OCI-LY7 (cell line): ENCODE data around the gene TRIM3. TPM values are rescaled to one million over a fixed set of nuclear protein-coding genes. Genes with fewer than 3 reads are reported as not detected.
A peak's percentile ranks its signal among the peaks of the same experiment; 100 is the strongest.

Source experiments
- BruUV-seq: library from RNA; stranded (reverse); fragments of 400-500 nt; replicated peaks from 2 replicates; lab custom pipeline; 2021; lab: Mats Ljungman, UMichigan
- CTCF ChIA-PET: fragments of 300-600 bp; sonication (Branson Sonifier 250); formaldehyde crosslinking; loops from one replicate; lab custom pipeline; 2022; ENCODE audit warnings: antibody characterized with exemption; ENCODE audit not compliant: unreplicated experiment; lab: Charles Lee
- POLR2A ChIA-PET: fragments of 300-600 bp; sonication (Branson Sonifier 250); formaldehyde crosslinking; loops from one replicate; lab custom pipeline; 2022; ENCODE audit warnings: antibody characterized with exemption; lab: Charles Lee
- DNase-seq: peaks from one replicate; pipeline ENCODE4 v3.0.0-alpha.2; 2015; ENCODE audit warnings: low spot score
- H2AFZ ChIP-seq: fragments of 200-600 bp; sonication (generic), shearing (Covaris generic); 2 replicates; pipeline ENCODE4 v1.6.1; 2014; ENCODE audit warnings: mild to moderate bottlenecking, antibody characterized with exemption, low read length, moderate library complexity
- H3K27ac ChIP-seq: fragments of 200-600 bp; sonication (generic); 2 replicates; pipeline ENCODE4 v1.5.1; 2014; ENCODE audit warnings: mixed run types, low read depth, mild to moderate bottlenecking, moderate library complexity, low read length, inconsistent platforms; ENCODE audit not compliant: poor library complexity, severe bottlenecking
- H3K36me3 ChIP-seq: fragments of 200-600 bp; sonication (generic); 2 replicates; pipeline ENCODE4 v1.6.1; 2014; ENCODE audit warnings: mild to moderate bottlenecking, antibody characterized with exemption, low read length, moderate library complexity, mixed read lengths; ENCODE audit not compliant: insufficient read depth
- H3K4me1 ChIP-seq: fragments of 200-600 bp; sonication (generic); 2 replicates; pipeline ENCODE4 v1.5.1; 2014; ENCODE audit warnings: mild to moderate bottlenecking, low read length; ENCODE audit not compliant: insufficient read depth, poor library complexity, severe bottlenecking
- H3K4me2 ChIP-seq: fragments of 200-600 bp; sonication (generic); 2 replicates; pipeline ENCODE4 v1.6.1; 2014; ENCODE audit warnings: mild to moderate bottlenecking, low read length
- H3K4me3 ChIP-seq: fragments of 200-600 bp; sonication (generic); 2 replicates; pipeline ENCODE4 v1.5.1; 2014; ENCODE audit warnings: mild to moderate bottlenecking, low read depth, low read length; ENCODE audit not compliant: poor library complexity, severe bottlenecking
- H3K79me2 ChIP-seq: fragments of 200-600 bp; sonication (generic); 2 replicates; pipeline ENCODE4 v1.6.1; 2016; ENCODE audit warnings: low read depth, mild to moderate bottlenecking, low read length, moderate library complexity, mixed read lengths; ENCODE audit not compliant: insufficient read depth
- H3K9me2 ChIP-seq: fragments of 200-600 bp; sonication (generic); 2 replicates; pipeline ENCODE4 v1.6.1; 2016; ENCODE audit warnings: mild to moderate bottlenecking, low read length, mixed read lengths; ENCODE audit not compliant: insufficient read depth
- H3K9me3 ChIP-seq: fragments of 200-600 bp; sonication (generic); 2 replicates; pipeline ENCODE4 v1.6.1; 2014; ENCODE audit warnings: mild to moderate bottlenecking, mixed run types, low read length, mixed read lengths
- H4K20me1 ChIP-seq: fragments of 200-600 bp; sonication (generic); 2 replicates; pipeline ENCODE4 v1.6.1; 2014; ENCODE audit warnings: mild to moderate bottlenecking, antibody characterized with exemption, low read length, moderate library complexity, mixed read lengths; ENCODE audit not compliant: insufficient read depth
- EZH2phosphoT487 ChIP-seq: fragments of 200-600 bp; sonication (generic); IDR thresholded peaks from 2 replicates; pipeline ENCODE4 v1.6.1; 2018; ENCODE audit warnings: low read depth, borderline replicate concordance, mild to moderate bottlenecking, mixed run types, antibody characterized with exemption, low read length, moderate library complexity, mixed read lengths
- intact Hi-C: fragments of 100-400 bp; cut with micrococcal nuclease; formaldehyde crosslinking; loops from one replicate; pipeline ENCODE4 v1.10.0; 2022; ENCODE audit not compliant: unreplicated experiment
- total RNA-seq, 2 experiments: library from RNA; depleted of rRNA in 1 of 2; stranded (reverse); fragments of >200 nt in 1 of 2; shearing (Covaris generic) in 1 of 2; gene quantifications; 2 replicates each; pipeline ENCODE4 v1.2.3, GENCODE V29; 2014 to 2022
- TF ChIP-seq, protein P1 (sequence below): fragments of 200-600 bp; sonication (generic); conservative IDR thresholded peaks from 2 replicates; pipeline ENCODE4 v1.5.1; 2014; ENCODE audit warnings: mild to moderate bottlenecking, antibody characterized with exemption, low read length, moderate library complexity, mixed read lengths

Gene TRIM3
- total RNA-seq, 2 experiments from 2014 or later = 14.7 to 21.3 TPM

DNA sequence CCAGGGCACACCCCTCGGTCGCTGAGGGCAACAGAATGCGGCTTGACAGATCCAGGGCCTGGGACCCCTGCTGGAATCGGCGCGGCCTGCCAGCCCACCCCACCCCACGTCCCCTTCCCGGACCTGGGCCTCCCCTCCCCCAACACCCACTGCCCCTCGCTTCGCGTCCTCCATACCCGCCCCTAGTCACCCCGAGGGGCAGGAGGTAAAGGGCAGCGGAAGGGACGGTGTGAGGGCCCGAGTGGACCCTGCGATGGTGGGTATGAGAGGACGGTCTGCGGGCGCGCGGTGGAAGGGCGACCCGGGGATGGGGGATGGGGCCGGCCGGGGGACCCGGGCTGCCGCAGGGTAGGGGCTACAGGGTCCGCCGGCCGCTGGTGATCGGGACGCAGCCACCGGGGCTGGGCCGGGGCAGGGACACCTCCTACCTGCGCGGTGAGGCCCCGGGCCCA is 55.2 kb downstream of the TRIM3 start:
- no peaks in the 10 kb centered on the region for H3K9me2 ChIP-seq
- TF ChIP-seq EZH2phosphoT487 = no peak
- TF ChIP-seq, protein P1, sequence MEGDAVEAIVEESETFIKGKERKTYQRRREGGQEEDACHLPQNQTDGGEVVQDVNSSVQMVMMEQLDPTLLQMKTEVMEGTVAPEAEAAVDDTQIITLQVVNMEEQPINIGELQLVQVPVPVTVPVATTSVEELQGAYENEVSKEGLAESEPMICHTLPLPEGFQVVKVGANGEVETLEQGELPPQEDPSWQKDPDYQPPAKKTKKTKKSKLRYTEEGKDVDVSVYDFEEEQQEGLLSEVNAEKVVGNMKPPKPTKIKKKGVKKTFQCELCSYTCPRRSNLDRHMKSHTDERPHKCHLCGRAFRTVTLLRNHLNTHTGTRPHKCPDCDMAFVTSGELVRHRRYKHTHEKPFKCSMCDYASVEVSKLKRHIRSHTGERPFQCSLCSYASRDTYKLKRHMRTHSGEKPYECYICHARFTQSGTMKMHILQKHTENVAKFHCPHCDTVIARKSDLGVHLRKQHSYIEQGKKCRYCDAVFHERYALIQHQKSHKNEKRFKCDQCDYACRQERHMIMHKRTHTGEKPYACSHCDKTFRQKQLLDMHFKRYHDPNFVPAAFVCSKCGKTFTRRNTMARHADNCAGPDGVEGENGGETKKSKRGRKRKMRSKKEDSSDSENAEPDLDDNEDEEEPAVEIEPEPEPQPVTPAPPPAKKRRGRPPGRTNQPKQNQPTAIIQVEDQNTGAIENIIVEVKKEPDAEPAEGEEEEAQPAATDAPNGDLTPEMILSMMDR = no peak
- no peaks in the 10 kb centered on the region for H3K79me2 ChIP-seq
- H3K4me2 ChIP-seq = peak overlapping the region; percentile 74
- no TSS peak for BruUV-seq
- H3K27ac ChIP-seq = no peak overlapping the region
- DNase-seq = no peak
- H4K20me1 ChIP-seq = no peaks in the 10 kb centered on the region
- H3K4me1 ChIP-seq = peaks cover 36% of the 10 kb centered on the region
- no peaks in the 10 kb centered on the region for H3K9me3 ChIP-seq
- ChIA-PET POLR2A (interaction anchor here (1.0 to 3.5 kb wide), 10 partner anchors 9 to 63 kb away, joined by 3 to 21 read pairs (median 8); partner anchors contain the start of genes ARFIP2, SMPD1 and TIMM10B), CTCF (interaction anchor here (0.9 to 1.6 kb wide), 3 partner anchors 19 to 113 kb away, joined by 3 to 4 read pairs (median 4); no protein-coding TSS in a partner anchor)
- H3K4me3 ChIP-seq = peak overlapping the region; percentile 87
- intact Hi-C loops = loop anchor here (1.0 kb wide), 1 partner anchor 16 kb away; no protein-coding TSS in a partner anchor
- H2AFZ ChIP-seq = peak overlapping the region; percentile 84
- H3K36me3 ChIP-seq = no peaks in the 10 kb centered on the region

DNA sequence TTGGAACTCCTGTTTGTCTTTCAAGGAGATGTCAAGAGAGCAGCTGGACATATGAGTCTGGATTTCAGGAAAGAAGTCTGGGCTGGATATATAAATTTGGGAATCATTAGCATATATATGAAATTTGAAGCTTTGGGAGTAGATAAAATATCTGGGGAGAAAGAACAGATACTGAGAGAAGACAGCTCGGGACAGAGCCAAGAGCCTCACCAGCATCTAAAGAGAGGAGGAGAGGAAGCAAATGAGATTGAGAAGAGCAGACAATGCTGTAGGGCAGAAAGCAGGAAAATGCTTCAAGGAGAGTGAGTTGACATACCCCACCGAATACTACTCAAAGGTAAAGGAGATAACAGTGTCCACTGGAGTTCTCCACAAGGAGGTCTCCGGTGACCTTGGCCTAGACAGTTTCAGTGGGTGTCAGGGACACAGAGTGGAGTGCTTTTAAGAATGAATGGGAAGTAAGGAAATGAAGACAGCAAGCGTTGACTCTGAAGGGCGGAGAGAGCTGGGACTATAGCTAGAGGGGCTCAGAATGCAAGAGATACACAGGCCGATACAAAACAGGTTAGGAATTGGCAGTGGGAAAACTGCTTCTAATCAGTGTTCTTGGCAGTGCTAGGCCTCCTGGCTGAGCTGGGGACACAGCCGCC is 55.7 kb downstream of the TRIM3 start:
- Histone ChIP-seq H2AFZ (no peak overlapping the region), H3K4me3 (peak overlapping the region; percentile 87), H3K27ac (no peak overlapping the region), H3K4me1 (peaks cover 36% of the 10 kb centered on the region), H3K79me2 (no peaks in the 10 kb centered on the region), H3K36me3 (no peaks in the 10 kb centered on the region), H3K4me2 (peak overlapping the region; percentile 74), H3K9me3 (no peaks in the 10 kb centered on the region), H3K9me2 (no peaks in the 10 kb centered on the region), H4K20me1 (no peaks in the 10 kb centered on the region)
- intact Hi-C loops = no loop called here
- CTCF ChIA-PET = interaction anchor here (1.6 kb wide), 1 partner anchor 39 kb away, joined by 4 read pairs; no protein-coding TSS in a partner anchor
- BruUV-seq = no TSS peak
- TF ChIP-seq, protein P1 = no peak
- no peak for TF ChIP-seq EZH2phosphoT487
- DNase-seq = no peak
- POLR2A ChIA-PET = interaction anchor here (1.1 to 3.5 kb wide), 8 partner anchors 9 to 40 kb away, joined by 3 to 21 read pairs (median 8); partner anchors contain the start of gene SMPD1
